ENCODE measurements around the gene TSPAN3. TPM values are rescaled to one million over a fixed set of nuclear protein-coding genes. Genes with fewer than 3 reads are reported as not detected.
A peak's percentile ranks its signal among the peaks of the same experiment; 100 is the strongest.

The TSPAN3 gene
- total and polyA plus RNA-seq, 4 donors = 339 to 494 (median 450) TPM

DNA sequence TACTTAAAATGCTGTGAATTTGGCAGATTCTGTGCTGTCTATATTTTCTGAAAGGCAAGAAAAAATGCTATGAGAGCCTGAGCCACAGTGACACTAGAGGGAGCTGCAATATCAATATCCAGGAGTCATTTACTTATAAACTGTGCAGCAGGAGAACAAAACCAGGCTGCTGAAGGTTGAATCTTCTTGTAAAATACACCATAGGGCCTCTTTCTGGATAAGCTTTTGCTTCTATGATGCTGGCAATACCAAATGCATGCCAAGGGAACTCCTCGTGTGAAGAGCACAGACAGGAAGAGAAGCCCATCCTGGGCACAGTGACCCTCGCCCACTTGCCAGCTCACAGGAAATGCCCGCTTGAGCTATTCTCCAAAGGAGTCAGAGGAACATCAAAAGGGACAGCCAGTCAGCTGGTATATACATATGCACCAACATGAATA lies 48.0 kb upstream of the TSPAN3 start:
- Histone ChIP-seq H3K4me1 (ENCODE audit: control insufficient read depth in 5 of 5, insufficient read depth in 5 of 5, low read length in 5 of 5) (peaks cover 0 to 17% (median 0%) of the 10 kb centered on the region in 5 donors), H3K4me3 (no peak overlapping the region), H3K27ac (ENCODE audit: low read depth in 1 of 2, low read length in 1 of 2) (no peak overlapping the region), H3K27me3 (ENCODE audit: control insufficient read depth in 3 of 3, insufficient read depth in 3 of 3, low read length in 2 of 3) (no peaks in the 10 kb centered on the region), H3K9me3 (ENCODE audit: control insufficient read depth in 4 of 4, insufficient read depth in 3 of 4, low read length in 3 of 4) (no peaks in the 10 kb centered on the region), H3K36me3 (ENCODE audit: control insufficient read depth in 4 of 4, insufficient read depth in 4 of 4, low read length in 4 of 4) (peaks cover 2 to 9% (median 3%) of the 10 kb centered on the region in 4 donors), H3K9ac (ENCODE audit: insufficient read depth in 1 of 2, low read length in 2 of 2) (no peak overlapping the region)
- TF ChIP-seq, protein P1, sequence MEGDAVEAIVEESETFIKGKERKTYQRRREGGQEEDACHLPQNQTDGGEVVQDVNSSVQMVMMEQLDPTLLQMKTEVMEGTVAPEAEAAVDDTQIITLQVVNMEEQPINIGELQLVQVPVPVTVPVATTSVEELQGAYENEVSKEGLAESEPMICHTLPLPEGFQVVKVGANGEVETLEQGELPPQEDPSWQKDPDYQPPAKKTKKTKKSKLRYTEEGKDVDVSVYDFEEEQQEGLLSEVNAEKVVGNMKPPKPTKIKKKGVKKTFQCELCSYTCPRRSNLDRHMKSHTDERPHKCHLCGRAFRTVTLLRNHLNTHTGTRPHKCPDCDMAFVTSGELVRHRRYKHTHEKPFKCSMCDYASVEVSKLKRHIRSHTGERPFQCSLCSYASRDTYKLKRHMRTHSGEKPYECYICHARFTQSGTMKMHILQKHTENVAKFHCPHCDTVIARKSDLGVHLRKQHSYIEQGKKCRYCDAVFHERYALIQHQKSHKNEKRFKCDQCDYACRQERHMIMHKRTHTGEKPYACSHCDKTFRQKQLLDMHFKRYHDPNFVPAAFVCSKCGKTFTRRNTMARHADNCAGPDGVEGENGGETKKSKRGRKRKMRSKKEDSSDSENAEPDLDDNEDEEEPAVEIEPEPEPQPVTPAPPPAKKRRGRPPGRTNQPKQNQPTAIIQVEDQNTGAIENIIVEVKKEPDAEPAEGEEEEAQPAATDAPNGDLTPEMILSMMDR (IDR thresholded peaks at IDR 0.05; ENCODE audit: control extremely low read depth, extremely low read depth) = peak; percentile 64
- ATAC-seq (ENCODE audit: insufficient read depth, low FRiP score) = no peak
- WGBS, 2 donors = 46 to 47% methylated on average over 3 of the region's 3 CpGs
- DNase-seq = peak; percentile 63 to 92 (median 87)

DNA sequence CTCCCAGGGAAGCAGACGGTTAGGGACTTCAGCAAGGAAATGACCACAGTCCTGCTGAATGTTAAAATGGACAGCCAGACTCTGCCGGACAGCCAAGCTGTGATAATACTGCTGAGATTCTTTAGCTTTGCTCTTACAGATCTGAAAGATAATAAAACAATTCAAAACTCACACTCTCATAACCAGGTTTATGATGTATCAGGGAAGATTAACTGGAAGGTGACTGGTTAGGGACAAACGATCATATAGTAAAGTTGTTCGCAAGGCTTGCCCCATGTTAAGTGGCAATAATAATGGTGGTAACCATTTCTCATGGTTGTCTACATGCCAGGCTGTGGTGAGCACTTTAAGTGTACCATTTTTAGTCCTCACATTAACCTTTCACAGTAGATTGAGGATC lies 44.3 kb upstream of the TSPAN3 start:
- peaks cover 0 to 11% (median 0%) of the 10 kb centered on the region in 5 donors for H3K4me1 ChIP-seq (ENCODE audit: control insufficient read depth in 5 of 5, insufficient read depth in 5 of 5, low read length in 5 of 5)
- H3K9me3 ChIP-seq (ENCODE audit: control insufficient read depth in 4 of 4, insufficient read depth in 3 of 4, low read length in 3 of 4) = no peaks in the 10 kb centered on the region
- H3K27me3 ChIP-seq (ENCODE audit: control insufficient read depth in 3 of 3, insufficient read depth in 3 of 3, low read length in 2 of 3) = no peaks in the 10 kb centered on the region
- H3K4me3 ChIP-seq = no peak overlapping the region
- H3K27ac ChIP-seq (ENCODE audit: low read depth in 1 of 2, low read length in 1 of 2) = no peak overlapping the region
- H3K36me3 ChIP-seq (ENCODE audit: control insufficient read depth in 4 of 4, insufficient read depth in 4 of 4, low read length in 4 of 4) = peaks cover 3 to 15% (median 8%) of the 10 kb centered on the region in 4 donors
- H3K9ac ChIP-seq (ENCODE audit: insufficient read depth in 1 of 2, low read length in 2 of 2) = no peak overlapping the region
- DNase-seq (no peak), ATAC-seq (ENCODE audit: insufficient read depth, low FRiP score) (no peak)
- TF ChIP-seq, protein P1 (IDR thresholded peaks at IDR 0.05; ENCODE audit: control extremely low read depth, extremely low read depth) = no peak
- 94 to 97% methylated on average over 4 of the region's 4 CpGs for WGBS, 2 donors

DNA sequence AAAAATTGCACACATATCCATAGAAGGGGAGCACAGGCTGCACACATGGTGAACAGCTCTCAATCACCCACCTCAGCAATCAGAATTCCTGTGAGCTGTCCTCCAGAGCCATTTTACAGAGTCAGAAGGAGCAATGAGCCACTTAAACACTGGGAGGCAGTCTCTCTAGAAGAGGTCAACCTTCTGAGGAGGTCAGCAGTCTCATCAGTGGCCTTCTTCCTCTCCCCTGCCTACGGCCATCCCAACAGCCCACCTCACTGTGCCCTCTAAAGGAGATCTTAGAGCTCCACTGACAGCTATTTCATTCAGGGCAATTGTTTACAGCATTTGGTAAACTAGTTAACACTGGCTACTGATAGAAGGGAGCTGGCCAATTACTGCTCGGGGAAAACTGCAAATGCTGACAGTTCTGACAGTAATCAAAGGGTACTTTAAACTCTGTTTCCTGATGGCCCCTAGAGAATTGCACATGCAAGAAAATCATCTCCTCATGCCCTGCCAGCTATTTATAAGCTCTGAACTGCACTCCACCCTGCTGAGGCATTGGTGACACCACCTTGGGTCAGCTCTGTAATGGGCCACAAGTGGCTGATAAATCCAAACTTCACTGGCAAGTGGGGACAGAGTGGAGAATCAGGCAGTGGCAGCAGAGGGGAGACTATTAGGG lies 42.1 kb upstream of the TSPAN3 start:
- DNase-seq (no peak), ATAC-seq (ENCODE audit: insufficient read depth, low FRiP score) (no peak)
- WGBS, 2 donors = 91 to 92% methylated on average over 2 of the region's 2 CpGs
- H3K9me3 ChIP-seq (ENCODE audit: control insufficient read depth in 4 of 4, insufficient read depth in 3 of 4, low read length in 3 of 4) = no peaks in the 10 kb centered on the region
- TF ChIP-seq, protein P1 (IDR thresholded peaks at IDR 0.05; ENCODE audit: control extremely low read depth, extremely low read depth) = no peak
- no peaks in the 10 kb centered on the region for H3K4me1 ChIP-seq (ENCODE audit: control insufficient read depth in 5 of 5, insufficient read depth in 5 of 5, low read length in 5 of 5)
- no peak overlapping the region for H3K4me3 ChIP-seq
- H3K9ac ChIP-seq (ENCODE audit: insufficient read depth in 1 of 2, low read length in 2 of 2) = no peak overlapping the region
- no peak overlapping the region for H3K27ac ChIP-seq (ENCODE audit: low read depth in 1 of 2, low read length in 1 of 2)
- peaks cover 3 to 15% (median 8%) of the 10 kb centered on the region in 4 donors for H3K36me3 ChIP-seq (ENCODE audit: control insufficient read depth in 4 of 4, insufficient read depth in 4 of 4, low read length in 4 of 4)
- H3K27me3 ChIP-seq (ENCODE audit: control insufficient read depth in 3 of 3, insufficient read depth in 3 of 3, low read length in 2 of 3) = no peaks in the 10 kb centered on the region

All from lung (tissue), 12 donors.